ENCODE data around the gene ELOVL2. TPM values are rescaled to one million over a fixed set of nuclear protein-coding genes. Genes with fewer than 3 reads are reported as not detected.
"Not testable (repeated sequence)": the region's sequence is repeated elsewhere in the genome, so short reads cannot be mapped to it uniquely, and the experiment has no call there.

Gene ELOVL2
- not detected for total RNA-seq

- no peaks in the 10 kb centered on the region for H3K9me3 Mint-ChIP-seq (ENCODE audit: low read depth)
- H3K36me3 Mint-ChIP-seq (ENCODE audit: low read depth) = no peaks in the 10 kb centered on the region
- ATAC-seq (peak; percentile 60), DNase-seq (peak; percentile 60)
- no peak within 1 kb of the TSS for H3K27ac Mint-ChIP-seq
- ChIA-PET CTCF (interaction anchor here (0.8 to 1.4 kb wide), 2 partner anchors 14 to 25 kb away, joined by 3 to 4 read pairs; no protein-coding TSS in a partner anchor), POLR2A (no interaction called here)
- H3K4me1 Mint-ChIP-seq = peaks cover 9% of the 10 kb centered on the region
- H3K27me3 Mint-ChIP-seq = peaks cover 57% of the 10 kb centered on the region
- H3K4me3 Mint-ChIP-seq = peak within 1 kb of the TSS; percentile 35
- intact Hi-C loops (cut with DNase I, micrococcal nuclease) = loop anchor here in 1 of 2 experiments (1.0 kb wide), 1 partner anchor 49 kb away; the partner anchor contains the start of gene SMIM13
Observed at GRCh38 chr6:11043961-11044711, at the start of gene ELOVL2. ELOVL2 (minus strand) TSS chr6:11044305; CDS start chr6:11044230, 75 bp downstream.

- intact Hi-C loops (cut with DNase I, micrococcal nuclease) = loop anchor here (1.0 to 10.0 kb wide), 13 partner anchors 44 to 920 kb away; partner anchors contain the start of genes MAK (in 2 of the 2), C6orf52 (in 1 of the 2), ELOVL2 (in 1 of the 2) and HIVEP1 (in 1 of the 2)
- no peaks in the 10 kb centered on the region for H3K9me3 Mint-ChIP-seq (ENCODE audit: low read depth)
- H3K4me1 Mint-ChIP-seq = peaks cover 25% of the 10 kb centered on the region
- H3K27me3 Mint-ChIP-seq = no peaks in the 10 kb centered on the region
- H3K4me3 Mint-ChIP-seq = peak overlapping the region; percentile 96
- peak overlapping the region; percentile 99 for H3K27ac Mint-ChIP-seq
- peaks cover 8% of the 10 kb centered on the region for H3K36me3 Mint-ChIP-seq (ENCODE audit: low read depth)
- CTCF ChIA-PET = interaction anchor here (0.6 to 1.5 kb wide), 3 partner anchors 78 to 274 kb away, joined by 3 to 7 read pairs (median 7); no protein-coding TSS in a partner anchor
- POLR2A ChIA-PET = no interaction called here
- DNase-seq (no peak), ATAC-seq (peak; percentile 21)
Observed at GRCh38 chr6:11093376-11093625, 49.2 kb upstream of the ELOVL2 start.

- Mint-ChIP-seq H3K36me3 (ENCODE audit: low read depth) (peaks cover 7% of the 10 kb centered on the region), H3K27ac (peak overlapping the region; percentile 99), H3K4me3 (peak overlapping the region; percentile 96), H3K27me3 (no peaks in the 10 kb centered on the region), H3K4me1 (peaks cover 25% of the 10 kb centered on the region), H3K9me3 (ENCODE audit: low read depth) (no peaks in the 10 kb centered on the region)
- ChIA-PET CTCF (interaction anchor here (0.6 to 1.5 kb wide), 3 partner anchors 79 to 275 kb away, joined by 3 to 7 read pairs (median 7); no protein-coding TSS in a partner anchor), POLR2A (no interaction called here)
- intact Hi-C loops (cut with DNase I, micrococcal nuclease) = loop anchor here (1.0 to 10.0 kb wide), 13 partner anchors 44 to 920 kb away; partner anchors contain the start of genes MAK (in 2 of the 2), C6orf52 (in 1 of the 2), ELOVL2 (in 1 of the 2) and HIVEP1 (in 1 of the 2)
- peak; percentile 64 for DNase-seq
- peak; percentile 38 for ATAC-seq
Observed at GRCh38 chr6:11092668-11093375, 48.7 kb upstream of the ELOVL2 start.

- POLR2A ChIA-PET; H3K9me3 Mint-ChIP-seq (ENCODE audit: low read depth); H3K27me3 Mint-ChIP-seq; H3K4me3 Mint-ChIP-seq; H3K36me3 Mint-ChIP-seq (ENCODE audit: low read depth); ATAC-seq; H3K27ac Mint-ChIP-seq; DNase-seq: not testable (repeated sequence)
- intact Hi-C loops (cut with DNase I, micrococcal nuclease) = loop anchor here (5.0 to 10.0 kb wide), 4 partner anchors 46 to 686 kb away; no protein-coding TSS in a partner anchor
- H3K4me1 Mint-ChIP-seq = peaks cover 18% of the 10 kb centered on the region
- CTCF ChIA-PET = interaction anchor here (0.6 kb wide), 1 partner anchor 27 kb away, joined by 3 read pairs; no protein-coding TSS in a partner anchor
Observed at GRCh38 chr6:11091141-11091540, 47.0 kb upstream of the ELOVL2 start.

GRCh38 chr6:11089695-11090094 lies 45.6 kb upstream of the ELOVL2 start:
- no peaks in the 10 kb centered on the region for H3K9me3 Mint-ChIP-seq (ENCODE audit: low read depth)
- peaks cover 7% of the 10 kb centered on the region for H3K4me1 Mint-ChIP-seq
- no peak overlapping the region for H3K27ac Mint-ChIP-seq
- no peak for DNase-seq
- ChIA-PET CTCF (no interaction called here), POLR2A (no interaction called here)
- H3K27me3 Mint-ChIP-seq = no peaks in the 10 kb centered on the region
- ATAC-seq = no peak
- no peak overlapping the region for H3K4me3 Mint-ChIP-seq
- H3K36me3 Mint-ChIP-seq (ENCODE audit: low read depth) = no peaks in the 10 kb centered on the region
- intact Hi-C loops (cut with DNase I, micrococcal nuclease) = loop anchor here (5.0 to 10.0 kb wide), 4 partner anchors 48 to 685 kb away; no protein-coding TSS in a partner anchor

GRCh38 chr6:11087141-11087812 lies 43.2 kb upstream of the ELOVL2 start:
- POLR2A ChIA-PET, ATAC-seq: not testable (repeated sequence)

GRCh38 chr6:11085758-11086435 lies 41.8 kb upstream of the ELOVL2 start:
- no peaks in the 10 kb centered on the region for H3K4me1 Mint-ChIP-seq
- POLR2A ChIA-PET = no interaction called here
- no peak overlapping the region for H3K27ac Mint-ChIP-seq
- CTCF ChIA-PET = interaction anchor here (1.1 kb wide), 1 partner anchor 15 kb away, joined by 3 read pairs; no protein-coding TSS in a partner anchor
- no peak for DNase-seq
- H3K4me3 Mint-ChIP-seq = no peak overlapping the region
- intact Hi-C loops (cut with DNase I, micrococcal nuclease) = no loop called here
- H3K36me3 Mint-ChIP-seq (ENCODE audit: low read depth) = no peaks in the 10 kb centered on the region
- peaks cover 4% of the 10 kb centered on the region for H3K27me3 Mint-ChIP-seq
- ATAC-seq = no peak
- no peaks in the 10 kb centered on the region for H3K9me3 Mint-ChIP-seq (ENCODE audit: low read depth)

More at GRCh38 chr6:11087141-11087812, 43.2 kb upstream of the ELOVL2 start:
- H3K36me3 Mint-ChIP-seq (ENCODE audit: low read depth); intact Hi-C loops (cut with DNase I, micrococcal nuclease); H3K4me3 Mint-ChIP-seq; H3K4me1 Mint-ChIP-seq; DNase-seq; H3K27me3 Mint-ChIP-seq; H3K27ac Mint-ChIP-seq; H3K9me3 Mint-ChIP-seq (ENCODE audit: low read depth): not testable (repeated sequence)
- CTCF ChIA-PET = interaction anchor here (1.0 to 2.1 kb wide), 4 partner anchors 16 to 24 kb away, joined by 3 to 8 read pairs (median 3); no protein-coding TSS in a partner anchor

- no peak overlapping the region for H3K4me3 Mint-ChIP-seq
- H3K36me3 Mint-ChIP-seq (ENCODE audit: low read depth) = no peaks in the 10 kb centered on the region
- ATAC-seq = no peak
- ChIA-PET POLR2A (no interaction called here), CTCF (interaction anchor here (0.6 to 1.5 kb wide), 3 partner anchors 13 to 498 kb away, joined by 3 to 4 read pairs (median 4); no protein-coding TSS in a partner anchor)
- DNase-seq = no peak
- intact Hi-C loops (cut with DNase I, micrococcal nuclease) = no loop called here
- H3K4me1 Mint-ChIP-seq = no peaks in the 10 kb centered on the region
- no peaks in the 10 kb centered on the region for H3K9me3 Mint-ChIP-seq (ENCODE audit: low read depth)
- peaks cover 4% of the 10 kb centered on the region for H3K27me3 Mint-ChIP-seq
- no peak overlapping the region for H3K27ac Mint-ChIP-seq
Observed at GRCh38 chr6:11083956-11084355, 39.9 kb upstream of the ELOVL2 start.

GRCh38 chr6:11083491-11083890 lies 39.4 kb upstream of the ELOVL2 start:
- no peaks in the 10 kb centered on the region for H3K9me3 Mint-ChIP-seq (ENCODE audit: low read depth)
- no peak overlapping the region for H3K27ac Mint-ChIP-seq
- DNase-seq (no peak), ATAC-seq (no peak)
- no peaks in the 10 kb centered on the region for H3K36me3 Mint-ChIP-seq (ENCODE audit: low read depth)
- no peaks in the 10 kb centered on the region for H3K4me1 Mint-ChIP-seq
- intact Hi-C loops (cut with DNase I, micrococcal nuclease) = no loop called here
- ChIA-PET POLR2A (no interaction called here), CTCF (interaction anchor here (1.4 to 1.5 kb wide), 3 partner anchors 13 to 40 kb away, joined by 3 to 4 read pairs (median 4); no protein-coding TSS in a partner anchor)
- no peak overlapping the region for H3K4me3 Mint-ChIP-seq
- peaks cover 4% of the 10 kb centered on the region for H3K27me3 Mint-ChIP-seq

GRCh38 chr6:11080296-11080695 lies 36.2 kb upstream of the ELOVL2 start:
- ChIA-PET POLR2A (no interaction called here), CTCF (interaction anchor here (0.7 to 2.0 kb wide), 2 partner anchors 12 to 439 kb away, joined by 3 to 4 read pairs; no protein-coding TSS in a partner anchor)
- no peaks in the 10 kb centered on the region for H3K9me3 Mint-ChIP-seq (ENCODE audit: low read depth)

More at GRCh38 chr6:11080296-11080695, 36.2 kb upstream of the ELOVL2 start:
- no peaks in the 10 kb centered on the region for H3K4me1 Mint-ChIP-seq
- no peaks in the 10 kb centered on the region for H3K36me3 Mint-ChIP-seq (ENCODE audit: low read depth)
- ATAC-seq (no peak), DNase-seq (no peak)
- H3K27ac Mint-ChIP-seq = no peak overlapping the region
- H3K27me3 Mint-ChIP-seq = peaks cover 4% of the 10 kb centered on the region
- H3K4me3 Mint-ChIP-seq = no peak overlapping the region
- intact Hi-C loops (cut with DNase I, micrococcal nuclease) = no loop called here
